Measurements from ENCODE around the gene PAN3.

- no peak for TF ChIP-seq POLR2AphosphoS5 (IDR thresholded peaks at IDR 0.05)
- TF ChIP-seq CTCF (IDR thresholded peaks at IDR 0.05) = no peak
These were observed 178.5 kb downstream of the PAN3 start for GRCh38 chr13:28316836-28317235.
